ENCODE measurements around the gene NEXN. TPM values are rescaled to one million over a fixed set of nuclear protein-coding genes. Genes with fewer than 3 reads are reported as not detected.

NEXN gene
- total and polyA plus RNA-seq, 2 donors (not counting 1 experiment from before 2014, with no cell fraction given) = 0.07 to 0.81 TPM

DNA sequence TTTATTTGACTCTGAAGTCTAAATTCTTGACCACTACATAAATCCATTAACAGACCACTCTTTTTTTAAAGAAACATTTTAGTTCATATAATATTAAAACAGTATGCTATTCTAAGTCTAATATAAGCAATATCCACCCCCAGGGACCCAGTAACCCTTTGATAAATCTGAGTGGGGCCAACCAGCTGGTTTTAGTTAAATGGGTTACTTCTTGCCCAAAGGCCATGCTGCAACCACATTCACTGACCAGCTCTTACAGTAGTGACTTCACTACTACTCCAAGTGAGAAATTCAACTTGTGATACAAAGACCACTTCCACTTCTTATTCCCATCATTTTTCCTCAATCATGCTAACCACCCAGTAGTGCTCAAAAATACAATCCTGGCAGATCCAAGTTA is 70.0 kb downstream of the NEXN start:
- POLR2A ChIA-PET = no interaction called here

DNA sequence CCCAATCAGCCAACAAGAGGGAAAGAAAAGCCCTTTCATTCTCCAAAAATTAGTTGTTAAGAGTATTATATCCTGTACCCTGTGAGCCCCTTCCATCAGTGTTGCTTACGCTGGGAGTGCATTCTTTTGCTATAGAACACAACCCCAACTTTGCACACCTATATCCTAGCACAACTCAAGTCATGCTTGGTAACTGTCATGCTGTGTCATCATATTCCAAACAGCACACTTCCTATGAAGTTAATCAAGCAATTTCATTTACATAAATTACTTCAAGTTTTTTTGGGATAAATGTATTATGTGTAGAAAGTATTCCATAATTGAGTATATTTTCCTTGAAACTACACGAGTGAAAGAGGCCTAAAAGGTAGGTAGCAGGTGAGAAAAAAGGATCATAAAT is 70.4 kb downstream of the NEXN start:
- ATAC-seq (ENCODE audit: low read depth) (no peak), DNase-seq (no peak)
- Histone ChIP-seq H3K36me3 (replicated peaks in 1 of 2; ENCODE audit: control extremely low read depth in 1 of 2, control insufficient read depth in 1 of 2, extremely low read depth in 1 of 2, insufficient read depth in 2 of 2, low read length in 1 of 2) (peaks cover 37 to 97% of the 10 kb centered on the region in 2 experiments), H4K20me1 (ENCODE audit: control insufficient read depth, insufficient read depth, low read length, poor library complexity, severe bottlenecking) (peaks cover 62% of the 10 kb centered on the region), H3K4me3 (ENCODE audit: control extremely low read depth in 1 of 5, extremely low read depth in 1 of 5, insufficient read depth in 1 of 5, low read depth in 2 of 5, low read length in 4 of 5) (no peak overlapping the region), H3K9ac (ENCODE audit: low read length) (no peak overlapping the region), H3K79me2 (ENCODE audit: control insufficient read depth, insufficient read depth, low read length) (peaks cover 49% of the 10 kb centered on the region), H2AFZ (ENCODE audit: insufficient read depth, low read depth, low read length, poor library complexity, severe bottlenecking) (no peak overlapping the region), H3K27me3 (replicated peaks in 1 of 4; ENCODE audit: control extremely low read depth in 1 of 4, control insufficient read depth in 3 of 4, insufficient read depth in 4 of 4, low read length in 3 of 4) (no peaks in the 10 kb centered on the region), H3K4me2 (replicated peaks; ENCODE audit: low read depth, low read length, poor library complexity, severe bottlenecking) (no peak overlapping the region), H3K27ac (ENCODE audit: low read length in 2 of 2) (no peak overlapping the region), H3K4me1 (ENCODE audit: control insufficient read depth in 2 of 2, insufficient read depth in 2 of 2, low read length in 2 of 2) (no peaks in the 10 kb centered on the region), H3K9me3 (ENCODE audit: control extremely low read depth in 1 of 3, control insufficient read depth in 2 of 3, insufficient read depth in 1 of 3, low read length in 2 of 3) (no peaks in the 10 kb centered on the region)
- Mint-ChIP-seq H3K27me3 (no peaks in the 10 kb centered on the region), H3K4me3 (no peak overlapping the region), H3K4me1 (no peaks in the 10 kb centered on the region), H3K27ac (no peak overlapping the region), H3K9me3 (ENCODE audit: insufficient read depth) (no peaks in the 10 kb centered on the region)
- intact Hi-C loops (cut with micrococcal nuclease) = no loop called here
- POLR2A ChIA-PET = no interaction called here
- WGBS (ENCODE audit: insufficient coverage) = no CpG with 5 or more reads among the region's 2 CpGs
- CTCF ChIA-PET = no interaction called here
- TF ChIP-seq, protein P1, sequence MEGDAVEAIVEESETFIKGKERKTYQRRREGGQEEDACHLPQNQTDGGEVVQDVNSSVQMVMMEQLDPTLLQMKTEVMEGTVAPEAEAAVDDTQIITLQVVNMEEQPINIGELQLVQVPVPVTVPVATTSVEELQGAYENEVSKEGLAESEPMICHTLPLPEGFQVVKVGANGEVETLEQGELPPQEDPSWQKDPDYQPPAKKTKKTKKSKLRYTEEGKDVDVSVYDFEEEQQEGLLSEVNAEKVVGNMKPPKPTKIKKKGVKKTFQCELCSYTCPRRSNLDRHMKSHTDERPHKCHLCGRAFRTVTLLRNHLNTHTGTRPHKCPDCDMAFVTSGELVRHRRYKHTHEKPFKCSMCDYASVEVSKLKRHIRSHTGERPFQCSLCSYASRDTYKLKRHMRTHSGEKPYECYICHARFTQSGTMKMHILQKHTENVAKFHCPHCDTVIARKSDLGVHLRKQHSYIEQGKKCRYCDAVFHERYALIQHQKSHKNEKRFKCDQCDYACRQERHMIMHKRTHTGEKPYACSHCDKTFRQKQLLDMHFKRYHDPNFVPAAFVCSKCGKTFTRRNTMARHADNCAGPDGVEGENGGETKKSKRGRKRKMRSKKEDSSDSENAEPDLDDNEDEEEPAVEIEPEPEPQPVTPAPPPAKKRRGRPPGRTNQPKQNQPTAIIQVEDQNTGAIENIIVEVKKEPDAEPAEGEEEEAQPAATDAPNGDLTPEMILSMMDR (IDR thresholded peaks at IDR 0.05) = no peak
- TF ChIP-seq EZH2 (IDR thresholded peaks at IDR 0.05; ENCODE audit: borderline replicate concordance, insufficient read depth, low read depth, low read length, poor library complexity, severe bottlenecking) = no peak

More for the DNA sequence above, 70.0 kb downstream of the NEXN start:
- Histone ChIP-seq H3K4me2 (replicated peaks; ENCODE audit: low read depth, low read length, poor library complexity, severe bottlenecking) (no peak overlapping the region), H3K27me3 (replicated peaks in 1 of 4; ENCODE audit: control extremely low read depth in 1 of 4, control insufficient read depth in 3 of 4, insufficient read depth in 4 of 4, low read length in 3 of 4) (no peaks in the 10 kb centered on the region), H4K20me1 (ENCODE audit: control insufficient read depth, insufficient read depth, low read length, poor library complexity, severe bottlenecking) (peaks cover 63% of the 10 kb centered on the region), H3K79me2 (ENCODE audit: control insufficient read depth, insufficient read depth, low read length) (peaks cover 49% of the 10 kb centered on the region), H3K9me3 (ENCODE audit: control extremely low read depth in 1 of 3, control insufficient read depth in 2 of 3, insufficient read depth in 1 of 3, low read length in 2 of 3) (no peaks in the 10 kb centered on the region), H3K9ac (ENCODE audit: low read length) (no peak overlapping the region), H3K4me1 (ENCODE audit: control insufficient read depth in 2 of 2, insufficient read depth in 2 of 2, low read length in 2 of 2) (no peaks in the 10 kb centered on the region), H3K36me3 (replicated peaks in 1 of 2; ENCODE audit: control extremely low read depth in 1 of 2, control insufficient read depth in 1 of 2, extremely low read depth in 1 of 2, insufficient read depth in 2 of 2, low read length in 1 of 2) (peaks cover 33 to 96% of the 10 kb centered on the region in 2 experiments), H3K27ac (ENCODE audit: low read length in 2 of 2) (no peak overlapping the region), H2AFZ (ENCODE audit: insufficient read depth, low read depth, low read length, poor library complexity, severe bottlenecking) (no peak overlapping the region), H3K4me3 (ENCODE audit: control extremely low read depth in 1 of 5, extremely low read depth in 1 of 5, insufficient read depth in 1 of 5, low read depth in 2 of 5, low read length in 4 of 5) (no peak overlapping the region)
- no peak for DNase-seq
- ATAC-seq (ENCODE audit: low read depth) = no peak
- TF ChIP-seq EZH2 (IDR thresholded peaks at IDR 0.05; ENCODE audit: borderline replicate concordance, insufficient read depth, low read depth, low read length, poor library complexity, severe bottlenecking) = no peak
- TF ChIP-seq, protein P1 (IDR thresholded peaks at IDR 0.05) = no peak
- CTCF ChIA-PET = no interaction called here
- H3K4me1 Mint-ChIP-seq = no peaks in the 10 kb centered on the region
- no peak overlapping the region for H3K4me3 Mint-ChIP-seq
- no peaks in the 10 kb centered on the region for H3K9me3 Mint-ChIP-seq (ENCODE audit: insufficient read depth)
- no peaks in the 10 kb centered on the region for H3K27me3 Mint-ChIP-seq
- H3K27ac Mint-ChIP-seq = no peak overlapping the region
- intact Hi-C loops (cut with micrococcal nuclease) = no loop called here

All from B cell (primary cell).